SK-N-SH treated with all-trans-retinoic acid at 6 μM for 48 hours (cell line): ENCODE data around the gene HS3ST2.

ENCODE experiments used
- ATAC-seq: fragments of 200-7000 bp; cut with Tn5 transposase; 3 replicates; pipeline ENCODE4 v1.9.1; 2020; ENCODE audit warnings: mild to moderate bottlenecking, moderate library complexity
- ARNTL ChIP-seq: fragments of 450-650 bp; formaldehyde crosslinking; IDR thresholded peaks from 2 replicates; pipeline ENCODE4 v1.5.0; 2020; ENCODE audit warnings: low read depth, mild to moderate bottlenecking, moderate library complexity, borderline replicate concordance
- BACH2 ChIP-seq: fragments of 250-450 bp; sonication (Bioruptor Pico); IDR thresholded peaks from 2 replicates; pipeline ENCODE4 v1.9.0; 2021; ENCODE audit warnings: mild to moderate bottlenecking, borderline replicate concordance
- CREB5 ChIP-seq: fragments of 250-450 bp; sonication (Bioruptor Pico); IDR thresholded peaks from 2 replicates; pipeline ENCODE4 v1.5.1; 2020; ENCODE audit warnings: low read depth, mild to moderate bottlenecking, moderate library complexity
- ESRRG ChIP-seq: fragments of 250-450 bp; sonication (Bioruptor Pico); IDR thresholded peaks from 2 replicates; pipeline ENCODE4 v1.6.1; 2021; ENCODE audit warnings: mild to moderate bottlenecking
- GLIS3 ChIP-seq: fragments of 250-450 bp; sonication (Bioruptor Pico); IDR thresholded peaks from 2 replicates; pipeline ENCODE4 v1.5.0; 2020; ENCODE audit warnings: mild to moderate bottlenecking, moderate library complexity
- OSR1 ChIP-seq: fragments of 250-450 bp; sonication (Bioruptor Pico); IDR thresholded peaks from 2 replicates; pipeline ENCODE4 v1.8.0; 2022; ENCODE audit warnings: moderate library complexity, mild to moderate bottlenecking, inconsistent platforms
- PPARA ChIP-seq: fragments of 250-450 bp; sonication (Bioruptor Pico); IDR thresholded peaks from 2 replicates; pipeline ENCODE4 v1.5.0; 2020; ENCODE audit warnings: mild to moderate bottlenecking, borderline replicate concordance
- RARB ChIP-seq: fragments of 250-450 bp; sonication (Bioruptor Pico); IDR thresholded peaks from 2 replicates; pipeline ENCODE4 v1.8.0; 2021; ENCODE audit warnings: mild to moderate bottlenecking, moderate library complexity
- SNAI2 ChIP-seq: fragments of 250-450 bp; sonication (Bioruptor Pico); IDR thresholded peaks from 2 replicates; pipeline ENCODE4 v1.5.0; 2020; ENCODE audit warnings: mild to moderate bottlenecking, moderate library complexity
- TCF4 ChIP-seq: fragments of 250-450 bp; sonication (Bioruptor Pico); IDR thresholded peaks from 2 replicates; pipeline ENCODE4 v1.8.0; 2021; ENCODE audit warnings: mild to moderate bottlenecking, moderate library complexity, borderline replicate concordance
- TOX ChIP-seq: fragments of 250-450 bp; sonication (Bioruptor Pico); IDR thresholded peaks from 2 replicates; pipeline ENCODE4 v1.8.0; 2021; ENCODE audit warnings: mild to moderate bottlenecking, moderate library complexity, borderline replicate concordance
- ZC3H10 ChIP-seq: fragments of 250-450 bp; sonication (Bioruptor Pico); IDR thresholded peaks from 2 replicates; pipeline ENCODE4 v1.5.1; 2021; ENCODE audit warnings: mild to moderate bottlenecking, moderate library complexity
- ZFP30 ChIP-seq: fragments of 450-650 bp; formaldehyde crosslinking; IDR thresholded peaks from 2 replicates; pipeline ENCODE4 v1.5.0; 2022; ENCODE audit warnings: mild to moderate bottlenecking, moderate library complexity
- ZNF565 ChIP-seq: fragments of 450-650 bp; formaldehyde crosslinking; conservative IDR thresholded peaks from 2 replicates; pipeline ENCODE4 v1.5.0; 2020; ENCODE audit warnings: low read depth, mild to moderate bottlenecking, moderate library complexity
- ZNF70 ChIP-seq: fragments of 450-650 bp; formaldehyde crosslinking; IDR thresholded peaks from 2 replicates; pipeline ENCODE4 v1.5.0; 2020; ENCODE audit warnings: mild to moderate bottlenecking, moderate library complexity
- ZNF8 ChIP-seq: fragments of 450-650 bp; formaldehyde crosslinking; IDR thresholded peaks from 2 replicates; pipeline ENCODE4 v1.5.0; 2020; ENCODE audit warnings: mild to moderate bottlenecking, moderate library complexity
- TF ChIP-seq, protein P1 (sequence below): fragments of 250-450 bp; sonication (Bioruptor Pico); IDR thresholded peaks from 2 replicates; pipeline ENCODE4 v1.8.0; 2021; ENCODE audit warnings: low read depth, mild to moderate bottlenecking, moderate library complexity, borderline replicate concordance
- TF ChIP-seq, protein P2 (sequence below): fragments of 250-450 bp; sonication (Bioruptor Pico); IDR thresholded peaks from 2 replicates; pipeline ENCODE4 v1.5.0; 2020; ENCODE audit warnings: mild to moderate bottlenecking, moderate library complexity
- TF ChIP-seq, protein P3 (sequence below): fragments of 250-450 bp; sonication (Bioruptor Pico); IDR thresholded peaks from 2 replicates; pipeline ENCODE4 v1.5.1; 2021; ENCODE audit warnings: mild to moderate bottlenecking, moderate library complexity
- TF ChIP-seq, protein P4 (sequence below): fragments of 250-450 bp; sonication (Bioruptor Pico); IDR thresholded peaks from 2 replicates; pipeline ENCODE4 v1.8.0; 2020; ENCODE audit warnings: mild to moderate bottlenecking, moderate library complexity, borderline replicate concordance

Gene HS3ST2

DNA sequence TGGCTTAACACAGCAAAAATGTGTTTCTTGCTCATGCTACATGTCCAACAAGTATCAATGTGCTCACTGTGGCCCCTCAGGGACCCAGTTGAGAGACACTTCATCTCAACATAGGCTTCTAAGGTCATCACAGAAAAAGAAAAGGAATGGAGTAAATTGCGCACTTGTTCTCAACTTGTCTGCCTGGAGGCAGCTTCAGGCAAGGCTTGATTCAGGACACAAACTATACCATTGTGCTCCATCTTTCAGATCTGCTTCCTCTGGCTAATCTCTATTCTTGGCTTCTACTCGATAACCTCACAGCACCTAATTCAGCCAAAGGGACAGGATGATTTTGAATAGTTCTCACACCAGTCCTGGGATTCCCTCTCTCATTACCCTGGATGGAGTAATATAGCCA lies 35.6 kb downstream of the HS3ST2 start:
- ATAC-seq = no peak
- TF ChIP-seq, protein P1, sequence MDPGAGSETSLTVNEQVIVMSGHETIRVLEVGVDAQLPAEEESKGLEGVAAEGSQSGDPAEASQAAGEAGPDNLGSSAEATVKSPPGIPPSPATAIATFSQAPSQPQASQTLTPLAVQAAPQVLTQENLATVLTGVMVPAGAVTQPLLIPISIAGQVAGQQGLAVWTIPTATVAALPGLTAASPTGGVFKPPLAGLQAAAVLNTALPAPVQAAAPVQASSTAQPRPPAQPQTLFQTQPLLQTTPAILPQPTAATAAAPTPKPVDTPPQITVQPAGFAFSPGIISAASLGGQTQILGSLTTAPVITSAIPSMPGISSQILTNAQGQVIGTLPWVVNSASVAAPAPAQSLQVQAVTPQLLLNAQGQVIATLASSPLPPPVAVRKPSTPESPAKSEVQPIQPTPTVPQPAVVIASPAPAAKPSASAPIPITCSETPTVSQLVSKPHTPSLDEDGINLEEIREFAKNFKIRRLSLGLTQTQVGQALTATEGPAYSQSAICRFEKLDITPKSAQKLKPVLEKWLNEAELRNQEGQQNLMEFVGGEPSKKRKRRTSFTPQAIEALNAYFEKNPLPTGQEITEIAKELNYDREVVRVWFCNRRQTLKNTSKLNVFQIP (CRISPR knock-in tag) = no peak
- TF ChIP-seq PPARA (no peak), ZNF565 (CRISPR knock-in tag) (no peak), OSR1 (CRISPR knock-in tag) (no peak)
- TF ChIP-seq, all 23 proteins: peak for 0

GRCh38 chr16:22855231-22855630 lies 41.3 kb downstream of the HS3ST2 start:
- no peak for ATAC-seq
- TF ChIP-seq TOX (no peak), ZNF8 (CRISPR knock-in tag) (no peak), GLIS3 (CRISPR knock-in tag) (no peak), ZFP30 (CRISPR knock-in tag) (no peak), OSR1 (CRISPR knock-in tag) (no peak), ESRRG (no peak), ZNF70 (CRISPR knock-in tag) (no peak), TCF4 (CRISPR knock-in tag) (no peak), RARB (CRISPR knock-in tag) (no peak), PPARA (no peak), SNAI2 (CRISPR knock-in tag) (no peak), ZNF565 (CRISPR knock-in tag) (no peak), CREB5 (CRISPR knock-in tag) (no peak), ARNTL (CRISPR knock-in tag) (no peak), BACH2 (CRISPR knock-in tag) (no peak), ZC3H10 (CRISPR knock-in tag) (no peak)
- TF ChIP-seq, protein P2, sequence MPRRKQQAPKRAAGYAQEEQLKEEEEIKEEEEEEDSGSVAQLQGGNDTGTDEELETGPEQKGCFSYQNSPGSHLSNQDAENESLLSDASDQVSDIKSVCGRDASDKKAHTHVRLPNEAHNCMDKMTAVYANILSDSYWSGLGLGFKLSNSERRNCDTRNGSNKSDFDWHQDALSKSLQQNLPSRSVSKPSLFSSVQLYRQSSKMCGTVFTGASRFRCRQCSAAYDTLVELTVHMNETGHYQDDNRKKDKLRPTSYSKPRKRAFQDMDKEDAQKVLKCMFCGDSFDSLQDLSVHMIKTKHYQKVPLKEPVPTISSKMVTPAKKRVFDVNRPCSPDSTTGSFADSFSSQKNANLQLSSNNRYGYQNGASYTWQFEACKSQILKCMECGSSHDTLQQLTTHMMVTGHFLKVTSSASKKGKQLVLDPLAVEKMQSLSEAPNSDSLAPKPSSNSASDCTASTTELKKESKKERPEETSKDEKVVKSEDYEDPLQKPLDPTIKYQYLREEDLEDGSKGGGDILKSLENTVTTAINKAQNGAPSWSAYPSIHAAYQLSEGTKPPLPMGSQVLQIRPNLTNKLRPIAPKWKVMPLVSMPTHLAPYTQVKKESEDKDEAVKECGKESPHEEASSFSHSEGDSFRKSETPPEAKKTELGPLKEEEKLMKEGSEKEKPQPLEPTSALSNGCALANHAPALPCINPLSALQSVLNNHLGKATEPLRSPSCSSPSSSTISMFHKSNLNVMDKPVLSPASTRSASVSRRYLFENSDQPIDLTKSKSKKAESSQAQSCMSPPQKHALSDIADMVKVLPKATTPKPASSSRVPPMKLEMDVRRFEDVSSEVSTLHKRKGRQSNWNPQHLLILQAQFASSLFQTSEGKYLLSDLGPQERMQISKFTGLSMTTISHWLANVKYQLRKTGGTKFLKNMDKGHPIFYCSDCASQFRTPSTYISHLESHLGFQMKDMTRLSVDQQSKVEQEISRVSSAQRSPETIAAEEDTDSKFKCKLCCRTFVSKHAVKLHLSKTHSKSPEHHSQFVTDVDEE (CRISPR knock-in tag) = no peak
- TF ChIP-seq, protein P1 (CRISPR knock-in tag) = no peak
- TF ChIP-seq, protein P3, sequence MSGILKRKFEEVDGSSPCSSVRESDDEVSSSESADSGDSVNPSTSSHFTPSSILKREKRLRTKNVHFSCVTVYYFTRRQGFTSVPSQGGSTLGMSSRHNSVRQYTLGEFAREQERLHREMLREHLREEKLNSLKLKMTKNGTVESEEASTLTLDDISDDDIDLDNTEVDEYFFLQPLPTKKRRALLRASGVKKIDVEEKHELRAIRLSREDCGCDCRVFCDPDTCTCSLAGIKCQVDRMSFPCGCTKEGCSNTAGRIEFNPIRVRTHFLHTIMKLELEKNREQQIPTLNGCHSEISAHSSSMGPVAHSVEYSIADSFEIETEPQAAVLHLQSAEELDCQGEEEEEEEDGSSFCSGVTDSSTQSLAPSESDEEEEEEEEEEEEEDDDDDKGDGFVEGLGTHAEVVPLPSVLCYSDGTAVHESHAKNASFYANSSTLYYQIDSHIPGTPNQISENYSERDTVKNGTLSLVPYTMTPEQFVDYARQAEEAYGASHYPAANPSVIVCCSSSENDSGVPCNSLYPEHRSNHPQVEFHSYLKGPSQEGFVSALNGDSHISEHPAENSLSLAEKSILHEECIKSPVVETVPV = no peak
- TF ChIP-seq, protein P4, sequence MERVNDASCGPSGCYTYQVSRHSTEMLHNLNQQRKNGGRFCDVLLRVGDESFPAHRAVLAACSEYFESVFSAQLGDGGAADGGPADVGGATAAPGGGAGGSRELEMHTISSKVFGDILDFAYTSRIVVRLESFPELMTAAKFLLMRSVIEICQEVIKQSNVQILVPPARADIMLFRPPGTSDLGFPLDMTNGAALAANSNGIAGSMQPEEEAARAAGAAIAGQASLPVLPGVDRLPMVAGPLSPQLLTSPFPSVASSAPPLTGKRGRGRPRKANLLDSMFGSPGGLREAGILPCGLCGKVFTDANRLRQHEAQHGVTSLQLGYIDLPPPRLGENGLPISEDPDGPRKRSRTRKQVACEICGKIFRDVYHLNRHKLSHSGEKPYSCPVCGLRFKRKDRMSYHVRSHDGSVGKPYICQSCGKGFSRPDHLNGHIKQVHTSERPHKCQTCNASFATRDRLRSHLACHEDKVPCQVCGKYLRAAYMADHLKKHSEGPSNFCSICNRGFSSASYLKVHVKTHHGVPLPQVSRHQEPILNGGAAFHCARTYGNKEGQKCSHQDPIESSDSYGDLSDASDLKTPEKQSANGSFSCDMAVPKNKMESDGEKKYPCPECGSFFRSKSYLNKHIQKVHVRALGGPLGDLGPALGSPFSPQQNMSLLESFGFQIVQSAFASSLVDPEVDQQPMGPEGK = no peak
- TF ChIP-seq, all 23 proteins: peak for 0
